ENCODE data around the gene SPAG16.
"Not testable (repeated sequence)": the region's sequence is repeated elsewhere in the genome, so short reads cannot be mapped to it uniquely, and the experiment has no call there.

The SPAG16 gene

DNA sequence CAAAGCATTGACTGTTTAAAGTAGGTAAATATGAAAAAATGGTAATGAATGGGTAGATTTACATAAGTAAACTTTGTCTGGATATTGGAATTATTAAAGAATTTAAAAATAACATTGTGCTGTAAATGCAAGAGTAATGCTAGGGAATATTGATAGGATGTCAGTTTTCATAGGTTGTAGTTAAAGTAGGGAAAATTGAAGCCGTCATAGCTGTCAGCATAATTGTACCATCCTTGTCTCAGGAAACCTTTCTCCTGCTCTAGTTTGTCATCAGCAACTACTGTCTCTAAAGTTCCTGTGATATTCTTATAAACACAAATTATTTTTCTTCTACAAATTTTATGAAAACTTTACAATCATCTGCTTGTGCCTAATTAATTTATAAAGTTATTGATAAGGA is 10.1 kb upstream of the SPAG16 start:
- no peak for DNase-seq

DNA sequence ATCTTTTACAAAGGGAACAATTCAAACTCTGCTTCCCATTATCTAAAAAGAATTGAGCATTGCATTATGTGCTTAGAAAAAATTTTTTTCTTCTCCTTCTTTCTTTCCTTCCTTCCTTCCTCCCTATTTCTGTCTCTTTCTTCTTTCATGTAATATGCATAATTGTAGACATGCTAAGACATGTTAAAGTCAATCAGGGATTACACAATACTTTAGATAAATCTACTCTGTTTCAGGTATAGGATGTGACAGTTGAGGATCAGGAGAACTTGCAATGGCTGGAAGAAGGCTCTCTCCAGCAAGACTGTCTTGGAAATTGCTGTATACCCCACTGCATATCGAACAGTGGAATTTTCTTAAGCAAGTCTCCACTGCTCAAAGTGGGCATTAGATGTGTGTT is 9.0 kb upstream of the SPAG16 start:
- DNase-seq = no peak

DNA sequence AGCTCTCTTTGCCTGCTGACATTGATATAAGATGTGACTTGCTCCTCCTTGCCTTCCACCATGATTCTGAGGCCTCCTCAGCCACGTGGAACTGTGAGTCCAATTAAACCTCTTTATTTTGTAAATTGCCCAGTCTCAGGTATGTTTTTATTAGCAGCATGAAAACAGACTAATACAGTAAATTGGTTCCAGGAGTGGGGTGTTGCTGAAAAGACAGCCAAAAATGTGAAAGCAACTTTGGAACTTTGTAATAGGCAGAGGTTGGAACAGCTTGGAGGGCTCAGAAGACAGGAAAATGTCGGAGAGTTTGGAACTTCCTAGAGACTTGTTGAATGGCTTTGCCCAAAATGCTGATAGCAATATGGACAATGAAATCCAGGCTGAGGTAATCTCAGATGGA is 7.1 kb upstream of the SPAG16 start:
- DNase-seq = not testable (repeated sequence)

DNA sequence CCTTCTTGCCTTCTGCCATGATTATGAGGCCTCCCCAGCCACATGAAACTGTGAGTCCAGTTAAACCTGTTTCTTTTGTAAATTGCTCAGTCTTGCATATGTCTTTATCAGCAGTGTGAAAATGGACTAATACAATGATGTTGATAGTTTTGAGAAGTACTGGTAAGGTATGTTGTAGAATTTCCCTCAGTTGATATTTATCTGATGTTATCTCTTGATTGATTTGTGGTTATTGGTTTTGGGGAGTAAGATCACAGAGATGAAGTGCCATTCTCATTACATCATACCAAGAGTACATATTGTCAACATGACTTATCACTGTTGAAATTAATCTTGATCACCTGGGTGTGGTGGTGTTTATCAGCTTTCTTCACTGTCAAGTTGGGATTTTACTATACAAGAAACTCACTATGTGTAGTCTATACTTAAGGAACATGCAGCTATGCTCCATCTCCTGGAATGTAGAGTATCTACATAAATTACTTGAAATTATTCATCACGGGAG is 5.1 kb upstream of the SPAG16 start:
- no peak for DNase-seq

DNA sequence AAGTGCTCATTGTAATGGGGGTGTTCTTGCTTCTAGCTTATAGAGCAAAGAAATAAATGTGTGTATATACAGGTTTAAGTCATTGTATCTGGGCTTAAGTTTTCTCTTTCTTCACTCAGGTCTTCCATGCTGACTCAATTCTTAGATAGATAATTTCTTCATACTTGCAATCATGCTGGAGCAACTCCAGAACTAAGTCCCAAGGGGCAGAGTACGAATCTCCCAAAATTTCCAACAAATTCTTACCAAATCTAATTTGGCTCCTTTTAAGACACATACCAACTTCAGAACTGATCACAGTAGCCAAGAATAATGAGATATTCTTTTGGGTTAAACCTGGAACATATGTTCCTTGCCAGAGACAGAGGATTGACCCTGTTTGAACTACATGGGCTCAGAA is 4.3 kb upstream of the SPAG16 start:
- peak; percentile 54 for DNase-seq

DNA sequence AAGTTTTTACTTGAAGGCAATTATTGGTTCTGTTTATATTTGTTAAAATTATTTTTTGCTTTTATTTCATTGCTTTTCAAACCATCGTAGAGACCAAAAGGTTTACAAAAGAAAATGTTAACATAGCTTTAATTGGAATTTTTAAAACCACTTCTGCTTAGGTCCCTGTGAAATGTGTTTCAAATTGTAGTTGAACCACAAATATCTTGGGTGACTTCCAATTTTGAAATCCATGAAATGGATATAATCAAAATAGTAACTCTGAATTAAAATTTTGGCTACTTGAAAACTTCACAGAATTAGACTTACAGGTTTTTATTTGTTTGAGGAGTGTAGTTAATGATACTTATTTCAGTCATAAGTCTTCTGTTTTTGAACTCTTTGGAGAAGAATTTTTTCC is 3.1 kb upstream of the SPAG16 start:
- peak; percentile 60 for DNase-seq

DNA sequence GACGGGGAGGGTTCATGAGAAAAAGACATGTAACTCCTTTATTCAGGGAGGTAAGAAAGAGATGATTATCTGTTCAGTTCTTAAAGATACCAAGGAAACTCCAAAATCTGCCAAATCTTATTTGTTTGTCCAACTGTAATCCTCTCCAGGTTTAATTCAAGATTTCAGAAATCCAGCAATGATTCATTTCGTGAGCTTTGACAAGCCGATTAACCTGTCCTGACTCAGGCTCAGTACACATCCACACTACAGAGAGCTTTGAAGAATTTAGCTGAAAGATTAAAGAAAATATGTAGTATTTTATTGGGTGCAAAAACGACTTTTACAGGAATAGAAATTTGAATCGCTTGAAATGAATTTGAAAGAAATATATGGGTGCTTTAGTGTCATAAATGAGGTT is 1.1 kb downstream of the SPAG16 start:
- no peak for DNase-seq

DNA sequence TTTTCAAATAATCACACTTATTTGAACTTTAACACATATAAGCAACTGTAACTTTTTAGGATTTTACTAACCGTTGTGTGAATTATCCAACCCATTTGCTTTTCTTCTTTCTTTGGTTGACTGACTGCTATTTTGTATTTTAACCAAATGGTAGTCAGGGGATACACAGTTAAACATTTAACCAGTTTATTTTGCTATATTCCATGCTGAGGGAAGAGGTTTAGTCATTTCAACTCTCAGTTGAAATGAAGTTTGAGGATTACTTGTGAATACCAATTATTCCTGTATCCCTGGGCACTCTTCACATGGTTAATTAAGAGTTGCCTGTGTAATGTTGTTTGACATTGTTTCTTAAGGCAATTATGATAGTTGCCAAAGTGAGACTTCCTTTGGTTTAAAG is 1.9 kb downstream of the SPAG16 start:
- no peak for DNase-seq

DNA sequence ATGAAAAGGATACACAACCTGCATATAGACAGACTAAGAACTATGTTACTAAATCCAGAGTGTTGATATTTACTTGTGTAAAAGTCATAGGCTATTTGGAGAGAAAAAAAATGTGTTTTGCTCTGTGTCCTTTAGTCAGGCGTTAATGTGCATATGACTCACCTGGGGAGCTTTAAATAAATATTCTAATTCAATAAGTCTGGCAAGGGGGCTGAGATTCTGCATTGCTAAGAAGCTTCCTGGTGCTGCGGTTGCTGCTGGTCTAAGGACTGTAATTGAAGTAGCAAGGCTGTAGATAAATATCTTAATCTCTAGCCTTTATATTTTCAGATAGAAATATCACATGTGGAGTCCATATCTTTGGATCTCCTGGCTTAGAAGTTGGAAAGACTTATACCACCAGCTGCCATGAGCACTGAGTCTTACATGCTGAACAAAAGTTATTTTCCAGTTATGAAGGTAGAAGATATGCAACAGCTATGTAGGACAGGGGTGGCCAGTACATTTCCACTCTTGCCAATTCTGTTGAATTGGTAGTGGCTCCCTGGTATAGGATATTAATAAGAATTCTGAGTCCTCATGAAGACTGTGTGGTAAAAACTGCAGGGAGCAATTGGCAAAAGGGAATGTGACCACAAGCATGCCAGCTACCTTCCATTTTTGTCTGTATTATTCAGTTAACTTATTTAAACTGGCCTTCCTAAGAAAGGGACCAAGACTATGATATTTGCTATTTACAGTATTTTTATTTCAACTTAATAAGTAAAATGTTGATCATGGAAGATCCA is 4.8 kb downstream of the SPAG16 start:
- DNase-seq = peak; percentile 38

DNA sequence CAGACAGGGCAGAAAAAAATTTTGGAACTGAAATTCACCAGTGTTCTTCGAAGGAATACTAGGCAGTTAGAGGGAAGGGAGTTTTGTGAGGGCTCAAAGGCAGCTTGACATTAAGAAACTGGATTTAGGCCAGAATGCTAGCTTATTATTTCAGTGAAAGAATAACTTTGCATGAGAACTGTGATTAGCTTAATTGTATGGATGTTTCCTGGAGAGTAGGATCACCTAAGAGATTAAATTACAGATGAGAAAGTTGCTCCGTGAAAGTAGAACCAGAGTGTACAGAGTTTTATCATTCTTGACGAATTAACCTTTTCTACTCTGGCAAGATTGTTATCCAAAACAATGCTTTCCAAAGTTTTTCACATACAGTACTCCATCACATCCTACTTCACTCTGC is 6.2 kb downstream of the SPAG16 start:
- DNase-seq = no peak

DNA sequence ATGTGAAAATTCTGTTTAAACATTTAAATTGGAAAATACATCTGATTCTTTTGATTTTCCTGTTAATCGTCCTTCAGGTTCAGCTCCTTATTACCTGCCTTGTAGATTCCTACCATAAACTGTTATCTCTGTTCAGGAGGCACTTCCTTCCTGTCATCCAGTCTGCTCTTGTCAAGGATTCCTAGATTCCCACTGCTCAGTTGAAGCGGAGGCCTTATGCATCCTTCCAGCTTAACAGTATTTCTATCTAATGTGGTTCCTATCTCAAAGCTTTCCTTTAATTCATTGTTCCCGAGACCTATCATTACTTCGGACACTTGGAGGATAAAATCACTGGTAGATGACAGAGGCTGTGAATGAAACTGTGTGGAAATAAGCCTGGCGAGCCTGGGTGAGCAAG is 12.0 kb downstream of the SPAG16 start:
- DNase-seq = no peak

DNA sequence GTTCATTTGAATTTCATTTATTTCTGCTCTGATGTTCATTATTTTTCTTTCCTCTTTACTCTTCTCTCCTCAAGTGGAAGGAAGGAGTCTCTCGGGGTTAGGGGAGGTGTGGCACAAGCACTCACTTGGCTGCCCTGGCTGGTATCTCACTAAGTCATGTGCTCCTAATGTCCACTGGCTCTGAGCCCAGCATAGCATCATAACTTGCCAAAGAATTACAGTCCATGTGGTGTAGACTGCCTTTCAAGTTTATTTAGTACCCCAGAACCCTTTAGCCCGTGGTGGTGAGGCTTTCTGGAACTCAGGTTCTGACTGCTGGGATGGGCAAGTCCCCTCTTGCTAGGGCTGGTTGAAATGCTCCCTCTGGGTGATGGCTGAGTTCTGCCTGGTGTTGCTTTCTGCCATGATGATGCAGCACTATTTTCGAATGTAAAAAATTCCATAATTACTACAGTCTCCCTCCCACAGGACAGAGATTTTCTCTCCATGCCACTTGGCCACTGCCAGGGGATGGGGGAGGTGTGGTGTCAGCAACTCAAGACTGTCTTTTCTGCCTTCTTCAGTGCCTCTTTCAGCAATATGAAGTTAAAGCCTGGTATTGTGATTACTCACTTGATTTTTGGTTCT is 22.2 kb downstream of the SPAG16 start:
- DNase-seq = peak; percentile 45

DNA sequence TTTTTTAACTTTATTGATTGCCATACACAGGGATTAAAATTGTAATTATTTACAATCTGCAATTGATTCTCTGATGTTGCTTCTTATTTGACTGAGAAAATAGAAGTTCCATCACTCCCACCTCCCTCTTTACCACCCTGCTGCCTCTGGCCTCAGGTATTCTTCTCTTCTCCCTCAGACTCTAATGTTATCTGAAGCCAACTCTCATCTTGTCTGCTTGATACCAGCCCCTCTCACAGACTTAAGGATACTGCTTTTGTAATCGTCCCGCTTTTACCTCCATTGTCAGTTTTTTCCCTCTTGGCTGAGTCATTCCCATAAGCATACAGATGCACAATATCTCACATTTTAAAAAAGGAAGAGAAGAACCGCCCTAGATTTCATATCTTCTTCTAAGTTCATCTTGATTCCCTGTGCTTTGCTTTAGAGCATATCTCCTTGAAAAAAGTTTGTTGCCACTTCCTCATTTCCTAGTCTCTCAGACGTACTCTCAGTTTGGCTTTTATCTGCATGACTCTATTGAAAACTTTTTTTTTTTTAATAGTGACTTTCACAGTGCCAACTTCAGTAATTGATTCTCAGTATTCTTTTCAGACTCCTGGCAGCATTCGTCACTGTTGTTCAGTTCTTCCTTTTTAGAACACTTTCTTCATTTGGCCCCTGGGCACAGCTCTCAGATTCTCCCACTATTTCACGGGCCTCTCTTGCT is 31.1 kb downstream of the SPAG16 start:
- no peak for DNase-seq

DNA sequence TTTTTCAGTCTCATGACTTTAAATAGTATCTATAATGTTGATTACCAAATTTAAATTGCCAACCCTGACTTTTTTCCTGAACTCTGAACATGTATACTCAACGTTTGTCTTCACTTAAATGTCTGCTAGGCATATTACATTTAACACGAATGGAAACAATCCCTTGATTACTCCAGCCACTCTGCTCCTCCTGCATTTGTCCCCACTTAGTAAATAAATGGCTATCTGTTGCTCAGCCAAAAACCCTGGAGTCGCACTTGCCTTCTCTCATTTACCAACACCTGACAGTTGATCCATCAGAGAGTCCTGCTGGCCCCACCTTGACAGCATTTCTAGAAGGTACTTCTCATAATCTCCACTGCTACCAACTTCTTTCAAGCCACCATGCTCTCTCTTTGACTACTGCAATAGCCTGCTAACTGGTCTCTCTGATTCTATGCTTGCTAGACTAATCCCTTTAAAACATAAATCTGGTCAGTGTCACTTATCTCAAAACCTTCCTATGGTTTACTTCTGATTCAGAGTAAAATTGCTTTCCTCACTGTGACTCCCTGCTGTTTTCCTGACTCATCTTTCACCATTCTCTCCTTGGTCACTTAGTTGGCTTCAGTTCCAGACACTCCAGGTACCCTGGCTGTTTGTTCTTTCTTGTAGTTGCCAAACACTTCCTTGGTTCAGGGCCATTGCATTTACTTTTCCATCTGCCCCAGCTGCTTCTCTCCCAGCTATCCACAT is 31.9 kb downstream of the SPAG16 start:
- DNase-seq = peak; percentile 49

DNA sequence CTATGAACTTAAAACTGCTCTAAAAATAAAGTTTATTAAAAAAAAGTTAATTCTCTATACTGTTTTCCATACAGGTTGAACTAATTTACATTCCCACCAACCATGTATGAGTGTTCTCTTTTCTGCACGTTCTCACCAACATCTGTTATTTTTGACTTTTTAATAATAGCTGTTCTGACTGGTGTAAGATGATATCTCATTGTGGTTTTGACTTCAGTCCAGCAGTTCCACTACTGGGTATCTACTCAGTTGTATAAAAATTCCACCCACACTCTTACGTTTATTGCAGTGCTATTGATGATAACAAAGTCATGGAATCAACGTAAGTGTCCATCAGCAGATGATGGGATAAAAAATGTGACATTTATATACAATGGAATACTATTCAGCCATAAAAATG is 33.7 kb downstream of the SPAG16 start:
- peak; percentile 66 for DNase-seq

DNA sequence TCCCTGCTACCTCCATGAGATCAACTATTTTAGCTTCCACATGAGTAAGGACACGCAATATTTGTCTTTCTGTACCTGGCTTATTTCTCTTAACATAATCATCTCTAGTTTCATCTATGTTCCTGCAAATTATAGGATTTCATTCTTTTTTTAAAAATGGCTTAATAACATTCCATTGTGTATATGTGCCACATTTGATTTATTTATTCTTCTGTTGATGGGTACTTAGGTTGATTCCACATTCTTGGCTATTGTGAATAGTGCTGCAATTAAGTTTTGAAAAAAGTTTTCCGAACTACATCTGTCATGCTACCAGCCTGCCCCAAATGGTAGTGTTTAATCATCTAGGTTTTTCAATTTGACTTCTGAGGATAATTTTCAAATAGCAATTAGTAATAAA is 36.3 kb downstream of the SPAG16 start:
- DNase-seq = no peak

DNA sequence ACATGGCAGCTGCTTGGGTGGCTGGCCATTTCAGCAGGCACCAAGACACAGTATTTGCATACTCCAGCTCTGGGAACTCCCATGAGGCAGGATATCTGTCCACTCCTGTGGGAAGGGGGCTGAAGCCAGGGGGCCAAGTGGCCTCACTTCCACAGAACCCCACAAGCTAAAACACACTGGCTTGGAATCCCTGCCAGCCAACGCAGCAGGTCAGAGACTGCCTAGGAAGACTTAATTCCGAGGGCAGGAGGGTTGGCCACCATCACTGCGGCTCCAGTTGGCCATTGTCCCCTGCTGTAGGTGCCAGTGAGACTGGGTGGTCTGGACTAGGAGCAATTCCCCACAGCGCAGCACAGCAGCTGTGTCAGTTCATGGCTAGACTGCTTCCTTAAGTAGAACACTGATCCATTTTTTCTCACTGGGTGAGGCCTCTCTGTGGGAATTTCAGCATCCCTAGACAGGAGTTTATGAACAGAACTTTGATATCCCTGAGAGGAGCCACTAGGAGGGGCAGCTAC is 52.0 kb downstream of the SPAG16 start:
- DNase-seq = no peak

DNA sequence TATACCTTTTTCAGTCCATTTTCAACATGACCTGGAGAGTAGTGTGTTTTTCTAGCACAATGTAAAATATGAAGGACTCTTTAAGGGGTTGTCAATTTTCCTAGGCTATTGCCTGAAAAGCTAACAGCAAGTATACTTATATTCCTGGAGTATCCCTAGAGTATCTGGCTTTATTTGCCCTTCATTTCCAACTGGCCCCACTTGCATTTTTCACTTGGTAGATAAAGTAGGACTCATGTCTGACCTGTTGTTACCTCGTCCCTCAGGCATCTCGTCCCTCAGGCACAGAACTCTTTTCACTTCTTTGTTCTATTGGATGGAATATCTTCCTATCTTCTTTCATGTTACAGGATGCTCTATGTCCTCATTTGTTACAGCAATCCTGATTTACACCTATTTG is 69.2 kb downstream of the SPAG16 start:
- DNase-seq = no peak

DNA sequence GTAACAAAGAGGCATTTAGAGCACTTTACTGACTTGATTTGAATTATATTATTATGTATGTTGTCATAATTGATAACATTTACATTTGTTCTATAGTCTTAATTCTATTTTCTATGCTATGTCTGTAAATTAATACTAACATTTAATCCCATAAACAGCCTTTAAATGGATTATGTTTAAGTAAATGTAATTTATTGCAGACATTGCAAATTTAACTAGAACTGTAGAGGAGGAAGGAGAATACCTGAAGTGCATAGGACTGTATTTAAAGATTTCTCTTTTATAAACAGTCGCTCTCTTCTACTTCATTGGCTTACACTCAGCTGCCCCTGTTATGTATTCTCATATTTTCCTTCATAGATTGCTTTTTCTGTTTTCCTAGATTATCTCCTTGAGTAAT is 92.4 kb downstream of the SPAG16 start:
- DNase-seq = no peak

DNA sequence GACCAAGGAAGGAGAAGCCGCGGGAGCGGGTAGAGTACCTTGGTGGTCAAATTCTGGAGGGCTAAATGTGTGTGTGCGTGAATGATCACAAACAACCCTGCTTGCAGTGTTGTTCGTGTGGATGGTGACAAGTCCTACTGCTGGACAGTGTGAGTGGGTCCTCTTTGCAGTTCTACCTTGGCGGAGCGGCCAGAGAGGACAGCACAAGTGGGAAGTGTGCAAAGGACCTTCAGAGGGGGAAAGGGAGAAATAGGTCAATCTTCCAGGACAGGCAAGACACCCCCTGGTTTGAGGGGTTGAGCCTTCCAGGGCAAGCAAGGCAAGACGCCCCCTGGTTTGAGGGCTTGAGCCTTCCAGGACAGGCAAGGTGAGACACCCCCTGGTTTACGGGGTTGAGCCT is 122.8 kb downstream of the SPAG16 start:
- not testable (repeated sequence) for DNase-seq

DNA sequence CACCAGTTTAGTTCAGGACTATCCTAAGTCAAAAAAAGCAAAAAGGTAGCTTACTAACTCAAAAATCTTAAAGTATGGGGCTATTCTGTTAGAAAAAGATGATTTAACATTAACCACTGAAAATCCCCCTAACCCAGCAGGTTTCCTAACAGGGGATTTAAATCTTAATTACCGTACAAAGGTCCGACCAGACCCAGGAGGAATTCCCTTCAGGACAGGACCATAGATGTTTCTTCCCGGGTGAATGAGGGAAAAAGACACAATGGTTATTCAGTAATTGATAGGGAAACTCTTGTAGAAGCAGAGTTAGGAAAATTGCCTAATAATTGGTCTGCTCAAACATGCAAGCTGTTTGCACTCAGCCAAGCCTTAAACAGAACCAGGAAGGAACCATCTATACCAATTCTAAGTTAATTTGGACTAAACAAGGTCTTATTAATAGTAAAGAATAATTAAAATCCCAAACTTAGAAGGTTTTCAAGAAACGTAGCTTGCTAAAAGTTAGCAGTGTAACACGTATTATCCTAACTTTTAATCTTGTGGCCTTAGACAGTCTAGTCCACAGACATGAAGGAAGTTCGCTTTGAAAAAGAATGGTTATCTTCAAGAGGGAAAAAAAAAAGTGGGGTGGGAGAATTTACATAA is 124.3 kb downstream of the SPAG16 start:
- DNase-seq = not testable (repeated sequence)

DNA sequence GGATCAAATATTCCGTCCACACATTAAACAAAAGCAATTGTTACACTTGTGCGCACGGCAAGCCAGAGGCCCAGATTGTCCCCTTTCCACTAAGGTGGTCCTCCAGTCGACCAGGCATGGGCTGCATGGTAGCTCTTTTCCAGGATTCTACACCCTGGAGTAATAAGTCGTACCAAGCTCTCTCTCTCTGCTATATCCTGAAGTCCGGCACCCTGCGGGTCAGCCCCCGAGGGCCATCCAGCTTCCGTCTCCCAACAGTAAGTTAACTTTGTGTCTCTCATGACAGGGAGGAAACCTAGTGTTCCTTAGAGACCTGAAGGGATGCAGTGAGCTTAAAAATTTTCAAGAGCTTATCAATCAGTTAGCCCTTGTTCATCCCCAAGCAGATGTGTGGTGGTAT is 126.4 kb downstream of the SPAG16 start:
- not testable (repeated sequence) for DNase-seq
